NOMO-1 treated with DMSO at 0.1 percent for 48 hours (cell line): ENCODE data around the gene RPN2.
A peak's percentile ranks its signal among the peaks of the same experiment; 100 is the strongest.

Experiments used
- DNase-seq: peaks from one replicate; lab custom pipeline; 2025; ENCODE audit not compliant: unreplicated experiment; lab: John Stamatoyannopoulos, UW

Gene RPN2

GRCh38 chr20:37209193-37209592, 30.1 kb downstream of the RPN2 start:
- DNase-seq: no peak

DNA sequence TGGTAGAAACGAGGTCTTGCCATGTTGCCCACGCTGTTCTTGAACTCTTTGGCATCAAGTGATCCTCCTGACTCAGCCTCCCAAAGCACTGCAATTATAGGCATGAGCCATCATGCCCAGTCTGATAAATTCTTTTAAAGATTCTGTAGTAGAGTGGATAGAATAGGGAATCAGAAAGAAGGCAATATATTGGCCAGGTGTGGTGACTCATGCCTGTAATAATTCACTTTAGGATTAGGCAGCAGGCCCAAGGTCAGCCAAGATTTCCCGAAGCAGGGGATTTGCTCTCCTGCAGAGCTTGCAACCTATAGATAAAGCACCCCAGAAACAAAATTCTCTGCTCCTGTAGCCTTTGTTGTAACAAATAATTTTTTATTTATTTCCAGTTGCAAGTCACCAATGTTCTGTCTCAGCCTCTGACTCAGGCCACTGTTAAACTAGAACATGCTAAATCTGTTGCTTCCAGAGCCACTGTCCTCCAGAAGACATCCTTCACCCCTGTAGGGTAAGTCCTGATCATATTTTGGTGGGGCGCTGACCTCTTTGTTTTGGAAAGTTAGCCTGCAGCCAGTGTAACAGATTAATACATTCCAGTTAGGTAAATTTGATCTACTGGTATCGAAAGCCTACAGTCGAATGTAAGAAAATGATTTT, 30.7 kb downstream of the RPN2 start:
- DNase-seq: no peak

GRCh38 chr20:37218441-37218840, 39.3 kb downstream of the RPN2 start:
- DNase-seq: no peak

GRCh38 chr20:37218976-37219375, 39.8 kb downstream of the RPN2 start:
- DNase-seq: no peak

DNA sequence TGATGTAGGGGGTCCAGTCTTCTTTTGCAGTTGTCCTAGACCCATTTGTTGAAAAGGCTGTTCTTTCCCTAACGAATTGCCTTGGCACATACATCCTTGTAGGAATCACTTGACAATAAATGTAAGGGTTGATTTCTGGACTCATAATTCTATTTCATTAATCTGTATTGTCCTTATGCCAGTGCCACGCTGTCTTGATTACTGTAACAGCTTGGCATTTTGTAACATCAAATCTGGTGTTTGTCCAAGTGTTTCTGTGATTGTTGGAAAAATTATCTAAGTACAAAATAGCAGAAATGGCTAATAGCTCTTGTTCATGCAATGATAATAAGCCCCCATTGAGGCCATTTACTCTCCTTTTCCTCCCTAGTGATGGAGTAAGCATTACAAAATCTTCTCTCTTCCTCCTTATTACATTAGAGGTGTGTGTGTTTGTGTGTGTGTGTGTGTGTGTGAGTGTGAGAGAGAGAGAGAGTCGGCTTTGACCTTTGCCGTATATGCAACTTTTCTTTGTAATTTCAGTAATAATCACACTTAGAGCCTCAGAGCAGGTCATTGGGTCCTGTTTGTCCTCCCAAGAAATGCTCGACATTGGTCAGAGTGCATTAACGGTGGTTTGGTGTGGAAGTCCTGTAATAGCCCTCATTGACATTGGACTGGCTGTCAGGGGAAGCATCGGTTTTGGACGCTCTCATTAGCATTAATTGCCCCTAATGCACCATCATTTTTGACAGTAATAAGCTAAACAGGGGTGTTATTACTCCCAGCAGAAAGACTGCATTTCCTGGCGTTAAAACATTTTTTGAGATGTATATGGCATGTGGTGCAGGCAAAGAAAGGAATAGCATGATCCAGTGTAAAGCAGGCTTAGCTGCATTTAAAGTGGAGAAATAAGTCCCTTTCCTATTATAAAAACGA, 40.9 kb downstream of the RPN2 start:
- no peak for DNase-seq

- no peak for DNase-seq
These were observed 41.6 kb downstream of the RPN2 start for GRCh38 chr20:37220731-37221130.

DNA sequence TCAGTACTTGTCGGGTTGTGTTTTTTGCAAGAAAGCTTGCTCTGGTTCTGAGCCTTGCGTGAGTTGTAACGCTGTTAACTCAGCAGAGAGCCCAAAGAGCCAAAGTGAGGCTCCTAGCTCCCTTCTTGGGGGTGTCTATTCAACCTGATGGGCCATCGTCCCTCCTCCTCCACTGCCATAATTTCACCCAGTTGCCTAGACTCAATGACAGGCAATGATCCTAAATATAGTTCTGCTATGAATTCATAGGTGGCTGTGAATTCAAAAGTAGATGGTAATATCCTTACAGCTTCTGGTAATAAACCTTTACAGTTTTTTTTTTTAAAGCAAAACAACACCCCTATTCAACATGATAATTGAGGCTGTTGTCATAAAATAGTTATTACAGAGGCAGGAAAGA, 43.0 kb downstream of the RPN2 start:
- no peak for DNase-seq

DNA sequence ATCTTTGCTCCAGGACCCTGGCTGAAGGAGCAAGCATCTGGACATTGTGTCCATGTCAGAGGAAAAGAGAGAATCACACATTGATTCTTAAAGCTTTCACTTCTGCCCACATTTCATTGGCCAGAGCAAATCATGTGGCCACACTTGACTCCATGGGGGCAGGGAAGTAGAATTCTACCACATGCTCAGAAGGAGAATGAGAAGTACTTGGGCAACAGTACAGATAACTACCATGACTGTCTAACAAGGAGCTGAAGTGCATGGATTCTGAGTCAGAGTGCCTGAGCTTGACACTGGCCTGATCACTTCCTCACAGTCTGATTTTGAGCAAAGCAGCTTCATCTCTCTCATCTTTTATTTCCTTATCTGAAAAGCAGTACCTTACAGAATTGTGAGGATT, 43.9 kb downstream of the RPN2 start:
- DNase-seq: peak; percentile 98

- no peak for DNase-seq
These were observed 46.0 kb downstream of the RPN2 start for GRCh38 chr20:37225146-37225545.

- DNase-seq: no peak
These were observed 47.8 kb downstream of the RPN2 start for GRCh38 chr20:37226889-37227288.

DNA sequence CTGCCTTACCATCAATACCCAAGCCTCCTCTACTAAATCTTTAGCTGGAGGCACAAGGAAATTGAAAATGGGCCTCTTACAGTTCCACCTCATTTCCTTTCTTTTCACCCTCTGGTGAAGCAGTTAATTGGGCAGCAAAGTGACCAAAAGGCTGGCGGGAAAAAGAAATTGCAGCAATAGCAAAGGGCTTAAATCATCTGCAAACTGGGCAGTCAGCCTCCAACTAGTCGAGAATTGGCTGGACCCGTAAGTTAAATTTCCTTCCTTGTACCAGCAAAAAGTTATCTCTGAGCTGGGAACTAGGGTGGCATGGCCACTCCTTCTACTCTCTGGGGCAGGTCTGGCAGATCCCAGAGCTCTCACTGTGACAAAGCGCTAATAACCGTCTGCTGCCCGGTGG, 49.0 kb downstream of the RPN2 start:
- DNase-seq: no peak

DNA sequence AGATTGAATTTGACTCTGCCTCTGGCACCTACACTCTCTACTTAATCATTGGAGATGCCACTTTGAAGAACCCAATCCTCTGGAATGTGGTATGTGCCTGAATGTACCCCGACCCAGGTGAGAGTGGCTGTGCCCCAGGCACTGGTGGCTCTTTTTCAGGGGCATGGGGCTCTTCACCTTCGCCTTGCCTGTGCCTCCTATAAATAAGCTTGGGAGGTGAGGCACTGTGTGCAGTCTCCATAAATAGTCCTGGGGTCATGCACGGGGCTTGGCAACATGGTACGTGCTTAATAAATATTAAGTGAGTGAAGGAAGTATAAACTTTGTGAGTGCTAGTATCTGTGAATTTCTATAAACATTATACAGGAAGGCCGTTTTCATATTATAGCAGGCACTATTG, 49.5 kb downstream of the RPN2 start:
- DNase-seq: no peak

DNA sequence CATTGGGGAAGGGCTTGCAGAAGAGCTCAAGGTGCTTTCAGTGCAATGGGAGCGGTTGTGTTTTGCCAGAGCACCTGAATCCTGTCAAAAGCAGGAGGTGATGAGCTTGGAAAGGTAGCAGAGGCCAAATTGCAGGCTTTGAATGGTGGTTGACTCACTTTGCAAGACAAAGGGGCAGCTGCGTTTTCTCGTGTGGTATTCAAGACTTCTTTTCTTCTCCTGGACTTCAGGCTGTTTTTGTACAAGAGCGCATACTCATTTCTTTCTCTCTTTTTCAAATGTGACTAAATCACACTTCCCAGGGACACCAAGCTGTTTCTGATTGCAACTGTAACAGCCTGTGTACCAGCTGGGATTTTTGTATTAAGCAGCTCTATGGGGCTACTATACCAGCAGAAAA, 50.2 kb downstream of the RPN2 start:
- DNase-seq: no peak

- no peak for DNase-seq
These were observed 51.1 kb downstream of the RPN2 start for GRCh38 chr20:37230200-37230599.

GRCh38 chr20:37231947-37232630, 53.0 kb downstream of the RPN2 start:
- no peak for DNase-seq

- DNase-seq: no peak
These were observed 54.6 kb downstream of the RPN2 start for GRCh38 chr20:37233548-37234253.

DNA sequence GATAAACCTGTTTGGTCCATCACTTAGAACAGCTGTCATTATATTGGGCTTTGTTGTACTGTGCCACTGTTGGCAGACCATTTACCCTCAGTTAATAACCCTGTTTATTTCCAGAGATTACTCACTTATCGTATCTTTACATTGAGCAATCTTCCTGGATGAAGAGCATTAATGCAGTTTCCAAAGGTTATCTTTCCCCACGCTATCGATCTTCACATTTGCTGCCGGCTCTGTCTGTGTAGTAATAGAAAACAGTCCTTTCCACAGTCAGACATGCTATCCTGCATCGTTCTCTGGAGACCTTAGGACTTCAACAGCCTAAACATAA, 55.1 kb downstream of the RPN2 start:
- DNase-seq: no peak

DNA sequence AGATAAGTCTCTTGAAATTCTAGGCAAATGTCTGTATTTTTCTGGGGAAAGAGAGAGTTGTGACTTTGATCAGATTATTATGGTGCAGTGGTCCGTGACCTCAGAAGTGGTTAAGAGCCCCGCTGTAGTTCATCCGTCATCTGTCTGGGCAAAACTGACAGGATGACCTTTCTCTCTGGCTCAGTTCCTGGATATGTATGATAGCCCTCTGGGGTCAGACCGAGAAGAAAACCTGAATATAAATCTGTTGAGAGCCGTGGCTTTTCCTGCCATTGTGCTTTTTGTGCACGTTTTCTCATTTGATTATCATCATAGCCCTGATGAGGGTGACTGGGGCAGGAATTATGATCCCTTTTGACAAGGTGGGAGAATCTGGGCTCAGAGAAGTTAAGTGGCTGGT, 55.9 kb downstream of the RPN2 start:
- DNase-seq: no peak

- no peak for DNase-seq
These were observed 57.3 kb downstream of the RPN2 start for GRCh38 chr20:37236462-37236861.

DNA sequence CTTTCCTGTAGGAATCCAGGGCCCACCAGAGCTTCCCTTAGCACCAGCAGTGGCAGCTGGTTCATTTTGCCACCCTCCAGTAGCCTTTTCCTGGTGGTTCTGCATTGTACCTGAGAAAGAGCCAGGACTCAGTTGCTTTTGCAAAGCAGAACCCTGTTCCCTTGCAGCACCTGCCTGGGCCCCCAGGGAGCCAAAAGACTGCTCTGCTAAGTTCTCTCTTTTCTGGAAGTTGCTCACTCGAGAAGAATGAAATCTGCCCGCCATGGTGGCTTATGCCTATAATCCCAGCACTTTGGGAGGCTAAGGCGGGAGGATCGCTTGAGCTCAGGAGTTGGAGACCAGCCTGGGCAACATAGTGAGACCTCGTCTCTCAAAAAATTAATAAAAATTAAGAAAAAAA, 58.5 kb downstream of the RPN2 start:
- no peak for DNase-seq

DNA sequence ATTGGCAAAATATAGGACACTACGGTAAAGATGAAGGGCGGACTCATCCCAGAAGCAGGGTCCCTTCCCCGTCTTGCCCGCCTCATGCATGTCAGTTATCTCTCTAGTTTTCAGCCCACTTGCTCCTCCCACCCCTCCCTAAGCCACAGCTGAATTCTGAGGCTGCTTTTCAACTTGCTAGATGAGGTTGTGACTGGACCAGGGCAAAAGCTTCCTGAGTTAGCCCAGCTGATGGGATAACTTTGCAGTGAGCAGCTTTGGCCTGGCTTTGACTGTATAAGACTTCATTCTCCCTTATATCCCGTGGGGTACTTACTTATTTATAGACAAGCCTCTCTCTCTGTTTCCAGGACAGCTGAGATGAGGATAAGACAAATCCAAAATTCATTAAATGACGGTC, 59.3 kb downstream of the RPN2 start:
- DNase-seq: no peak
